ENCODE results near the gene OPA3. TPM values are rescaled to one million over a fixed set of nuclear protein-coding genes. Genes with fewer than 3 reads are reported as not detected.

Gene OPA3
- polyA plus RNA-seq, 3 donors: 4.4 to 6.9 (median 5.6) TPM

DNA sequence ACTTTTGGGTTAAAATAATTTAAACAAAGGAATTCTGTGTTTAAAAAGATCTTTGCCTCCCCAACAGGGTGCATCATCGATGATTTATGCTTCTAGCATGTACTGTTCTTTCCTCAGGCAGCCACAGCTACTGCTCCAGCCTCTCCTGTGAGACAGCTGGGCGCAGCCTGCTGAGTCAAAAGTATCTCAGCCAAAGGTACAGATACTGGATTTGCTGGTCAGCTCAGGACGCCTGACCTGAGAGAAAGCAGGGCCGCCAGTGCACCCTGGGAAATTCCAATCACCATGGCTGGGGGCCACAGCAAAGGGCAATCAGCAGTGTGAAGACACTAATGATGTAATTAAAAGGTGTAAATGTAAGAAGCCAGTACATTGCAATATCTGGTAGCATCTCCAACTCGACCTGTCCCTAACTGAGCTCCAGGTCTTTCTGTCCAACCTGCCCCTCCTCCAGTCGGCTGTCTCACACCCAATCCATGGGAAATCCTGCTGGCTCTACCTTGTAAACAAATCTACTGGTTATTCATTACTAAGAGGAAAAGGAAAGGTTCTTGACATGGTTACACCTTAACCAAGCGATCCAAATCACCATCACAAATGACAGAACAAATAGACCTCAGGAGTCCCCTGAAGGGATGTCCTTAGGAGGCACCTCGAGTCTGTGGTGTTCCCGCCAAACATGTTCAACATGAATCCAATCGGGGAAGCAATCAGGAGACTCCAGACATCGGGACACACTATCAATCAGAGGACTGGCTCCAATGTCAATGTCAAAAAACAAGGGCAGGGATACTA lies 7.3 kb downstream of the OPA3 start:
- Mint-ChIP-seq H3K27me3 (ENCODE audit: low read depth in 3 of 3) (peaks cover 0 to 1% (median 0%) of the 10 kb centered on the region in 3 donors), H3K4me3 (no peak overlapping the region), H3K9me3 (peaks cover 0 to 3% (median 0%) of the 10 kb centered on the region in 7 donors), H3K27ac (no peak overlapping the region), H3K36me3 (peaks cover 14 to 25% of the 10 kb centered on the region in 2 donors), H3K4me1 (no peaks in the 10 kb centered on the region)
- Histone ChIP-seq H3K4me2 (replicated peaks; ENCODE audit: extremely low read depth, low read length, poor library complexity, severe bottlenecking) (no peak overlapping the region), H3K9ac (ENCODE audit: insufficient read depth, low read length, poor library complexity, severe bottlenecking) (no peak overlapping the region), H3K4me3 (replicated peaks in 1 of 3; ENCODE audit: low read depth in 2 of 3, low read length in 3 of 3) (no peak overlapping the region), H3K9me3 (replicated peaks in 1 of 2; ENCODE audit: control insufficient read depth in 1 of 2, insufficient read depth in 1 of 2, low read length in 2 of 2) (no peaks in the 10 kb centered on the region), H2AFZ (ENCODE audit: insufficient read depth, low read depth, low read length, poor library complexity, severe bottlenecking) (no peak overlapping the region), H4K20me1 (ENCODE audit: insufficient read depth, low read length) (peaks cover 9% of the 10 kb centered on the region), H3K27ac (ENCODE audit: low read depth in 1 of 2, low read length in 2 of 2) (no peak overlapping the region), H3K4me1 (ENCODE audit: control insufficient read depth in 1 of 2, insufficient read depth in 2 of 2, low read length in 2 of 2) (no peaks in the 10 kb centered on the region), H3K27me3 (ENCODE audit: control insufficient read depth in 2 of 2, insufficient read depth in 2 of 2, low read length in 2 of 2) (no peaks in the 10 kb centered on the region), H3K36me3 (replicated peaks in 1 of 2; ENCODE audit: control insufficient read depth in 1 of 2, insufficient read depth in 2 of 2, low read length in 2 of 2) (no peaks in the 10 kb centered on the region), H3K79me2 (ENCODE audit: insufficient read depth, low read length) (peaks cover 15% of the 10 kb centered on the region)
- DNase-seq: no peak
- intact Hi-C loops (cut with micrococcal nuclease): no loop called here
- 82% methylated on average over 7 of the region's 11 CpGs for WGBS (ENCODE audit: insufficient coverage)
- TF ChIP-seq, protein P1, sequence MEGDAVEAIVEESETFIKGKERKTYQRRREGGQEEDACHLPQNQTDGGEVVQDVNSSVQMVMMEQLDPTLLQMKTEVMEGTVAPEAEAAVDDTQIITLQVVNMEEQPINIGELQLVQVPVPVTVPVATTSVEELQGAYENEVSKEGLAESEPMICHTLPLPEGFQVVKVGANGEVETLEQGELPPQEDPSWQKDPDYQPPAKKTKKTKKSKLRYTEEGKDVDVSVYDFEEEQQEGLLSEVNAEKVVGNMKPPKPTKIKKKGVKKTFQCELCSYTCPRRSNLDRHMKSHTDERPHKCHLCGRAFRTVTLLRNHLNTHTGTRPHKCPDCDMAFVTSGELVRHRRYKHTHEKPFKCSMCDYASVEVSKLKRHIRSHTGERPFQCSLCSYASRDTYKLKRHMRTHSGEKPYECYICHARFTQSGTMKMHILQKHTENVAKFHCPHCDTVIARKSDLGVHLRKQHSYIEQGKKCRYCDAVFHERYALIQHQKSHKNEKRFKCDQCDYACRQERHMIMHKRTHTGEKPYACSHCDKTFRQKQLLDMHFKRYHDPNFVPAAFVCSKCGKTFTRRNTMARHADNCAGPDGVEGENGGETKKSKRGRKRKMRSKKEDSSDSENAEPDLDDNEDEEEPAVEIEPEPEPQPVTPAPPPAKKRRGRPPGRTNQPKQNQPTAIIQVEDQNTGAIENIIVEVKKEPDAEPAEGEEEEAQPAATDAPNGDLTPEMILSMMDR (IDR thresholded peaks at IDR 0.05): no peak

DNA sequence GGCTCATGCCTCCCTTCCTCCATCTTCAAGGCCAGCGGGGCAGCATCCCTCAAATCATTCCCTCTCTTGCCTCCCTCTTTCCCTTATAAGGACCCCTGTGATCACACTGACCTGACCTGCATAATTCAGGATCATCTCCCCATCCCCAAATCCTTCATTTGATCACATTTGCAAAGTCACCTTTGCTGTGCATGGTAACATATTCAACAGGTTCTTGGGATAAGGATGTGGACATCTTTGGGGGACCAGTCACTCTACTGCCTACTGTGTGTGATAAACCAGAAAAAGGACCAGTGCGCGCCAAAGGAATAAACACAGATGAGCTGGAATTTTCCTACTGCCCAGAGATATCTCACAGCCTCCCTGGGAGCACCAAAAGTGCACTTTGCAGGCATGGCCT lies 7.9 kb downstream of the OPA3 start:
- H3K36me3 ChIP-seq (replicated peaks in 1 of 2; ENCODE audit: control insufficient read depth in 1 of 2, insufficient read depth in 2 of 2, low read length in 2 of 2): no peaks in the 10 kb centered on the region
- H3K9ac ChIP-seq (ENCODE audit: insufficient read depth, low read length, poor library complexity, severe bottlenecking): no peak overlapping the region
- H3K27me3 ChIP-seq (ENCODE audit: control insufficient read depth in 2 of 2, insufficient read depth in 2 of 2, low read length in 2 of 2): no peaks in the 10 kb centered on the region
- H3K4me1 Mint-ChIP-seq: no peaks in the 10 kb centered on the region
- peaks cover 12% of the 10 kb centered on the region for H3K79me2 ChIP-seq (ENCODE audit: insufficient read depth, low read length)
- H3K9me3 ChIP-seq (replicated peaks in 1 of 2; ENCODE audit: control insufficient read depth in 1 of 2, insufficient read depth in 1 of 2, low read length in 2 of 2): no peaks in the 10 kb centered on the region
- H3K27me3 Mint-ChIP-seq (ENCODE audit: low read depth in 3 of 3): peaks cover 0 to 1% (median 0%) of the 10 kb centered on the region in 3 donors
- DNase-seq: no peak
- H4K20me1 ChIP-seq (ENCODE audit: insufficient read depth, low read length): peaks cover 9% of the 10 kb centered on the region
- TF ChIP-seq, protein P1 (IDR thresholded peaks at IDR 0.05): no peak
- 100% methylated on average over 1 of the region's 3 CpGs for WGBS (ENCODE audit: insufficient coverage)
- H3K4me1 ChIP-seq (ENCODE audit: control insufficient read depth in 1 of 2, insufficient read depth in 2 of 2, low read length in 2 of 2): no peaks in the 10 kb centered on the region
- H3K9me3 Mint-ChIP-seq: peaks cover 0 to 3% (median 0%) of the 10 kb centered on the region in 7 donors
- H3K27ac Mint-ChIP-seq: no peak overlapping the region
- no peak overlapping the region for H3K4me3 ChIP-seq (replicated peaks in 1 of 3; ENCODE audit: low read depth in 2 of 3, low read length in 3 of 3)
- intact Hi-C loops (cut with micrococcal nuclease): no loop called here
- no peak overlapping the region for H3K4me2 ChIP-seq (replicated peaks; ENCODE audit: extremely low read depth, low read length, poor library complexity, severe bottlenecking)
- H2AFZ ChIP-seq (ENCODE audit: insufficient read depth, low read depth, low read length, poor library complexity, severe bottlenecking): no peak overlapping the region
- peaks cover 14 to 22% of the 10 kb centered on the region in 2 donors for H3K36me3 Mint-ChIP-seq
- peak overlapping the region in 1 of 2 donors; percentile 42 for H3K4me3 Mint-ChIP-seq
- H3K27ac ChIP-seq (ENCODE audit: low read depth in 1 of 2, low read length in 2 of 2): no peak overlapping the region

All from CD14-positive monocyte (primary cell).